CD4-positive, alpha-beta T cell treated with Interleukin-4 for 4 hours (primary cell): ENCODE results near the gene HSCB.
"Not testable (repeated sequence)": the region's sequence is repeated elsewhere in the genome, so short reads cannot be mapped to it uniquely, and the experiment has no call there.

Experiments
- DNase-seq: peaks from one replicate; pipeline ENCODE4 v3.0.0-alpha.2; 2020

HSCB gene

GRCh38 chr22:28792491-28793383 is 50.9 kb downstream of the HSCB start:
- DNase-seq: no peak

GRCh38 chr22:28793976-28794584 is 52.2 kb downstream of the HSCB start:
- no peak for DNase-seq

- no peak for DNase-seq
These were observed 53.3 kb downstream of the HSCB start for GRCh38 chr22:28795071-28795693.

GRCh38 chr22:28795932-28796856 is 54.4 kb downstream of the HSCB start:
- no peak for DNase-seq

GRCh38 chr22:28798810-28799605 is 57.2 kb downstream of the HSCB start:
- peak; percentile 83 for DNase-seq

DNA sequence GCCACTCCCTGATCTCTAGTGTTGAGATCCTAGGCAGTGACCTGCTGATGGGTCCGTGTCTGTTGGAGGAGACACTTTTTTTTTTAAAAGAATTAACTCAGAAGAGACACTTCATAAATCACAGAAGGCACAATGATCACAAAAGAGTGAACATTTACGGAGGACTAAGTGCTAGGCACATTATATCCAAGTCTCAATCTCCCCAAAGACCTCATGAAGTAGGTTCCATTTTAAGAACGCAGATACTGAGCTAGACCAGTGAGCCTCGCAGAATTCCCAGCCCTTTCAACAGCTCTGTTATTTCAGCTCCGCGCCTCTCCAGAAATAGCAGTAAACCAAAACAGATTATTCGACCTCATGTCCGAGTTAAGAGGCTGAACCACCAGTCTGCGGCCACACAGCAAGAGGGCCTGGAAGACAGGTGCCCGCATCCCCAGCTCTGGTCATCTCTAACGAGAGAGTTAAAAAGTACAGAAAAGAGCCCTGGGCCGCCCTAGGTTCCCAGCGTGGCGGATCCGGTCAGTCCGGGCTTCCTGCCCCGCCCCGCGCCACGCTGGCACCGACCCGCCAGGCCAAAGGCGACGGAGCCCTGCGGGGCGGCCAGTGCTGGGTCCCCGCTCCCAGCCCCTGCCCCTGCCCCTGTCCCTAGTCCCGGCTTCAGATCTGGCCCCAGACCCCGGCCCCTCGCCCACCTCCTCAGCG is 57.9 kb downstream of the HSCB start:
- peak; percentile 14 for DNase-seq

DNA sequence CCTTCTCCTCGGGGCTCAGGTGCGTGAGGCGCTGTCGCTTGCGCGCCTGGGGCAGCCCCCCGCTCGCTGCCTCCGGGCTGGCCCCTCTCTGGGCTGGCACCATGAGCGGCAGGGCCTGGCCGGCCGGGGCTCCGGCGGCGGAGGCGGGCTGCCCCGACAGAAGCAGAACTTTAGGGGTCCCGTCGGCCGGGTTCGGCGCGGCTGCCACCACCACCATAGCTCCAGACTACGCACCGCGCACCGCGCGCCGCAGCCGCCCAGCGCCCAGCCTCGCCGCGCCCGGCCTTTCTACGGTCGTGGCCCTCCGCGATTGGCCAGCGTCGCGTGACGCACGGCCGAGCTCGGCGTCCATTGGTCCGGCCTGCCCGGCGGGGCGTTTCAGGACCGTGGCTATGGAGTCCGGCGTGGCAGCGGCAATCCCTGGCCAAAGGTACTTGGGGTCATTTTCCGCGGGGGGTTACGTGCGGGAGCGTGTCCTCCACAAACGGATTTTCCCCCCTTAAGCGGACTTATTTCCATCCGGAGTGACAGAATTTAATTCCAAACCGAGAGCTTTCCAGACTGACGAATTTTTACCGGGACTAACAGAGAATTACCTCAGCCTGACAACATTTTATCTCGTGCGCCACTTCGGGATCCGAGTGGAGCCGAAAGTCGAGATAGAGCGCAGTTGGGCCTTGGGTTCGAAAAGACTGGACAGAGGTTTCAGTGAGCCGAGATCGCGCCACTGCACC is 58.6 kb downstream of the HSCB start, which contains the start of gene XBP1:
TSS of gene XBP1 (minus strand) at position 262 of the 734 bp plus-strand sequence.
- peak; percentile 90 for DNase-seq

DNA sequence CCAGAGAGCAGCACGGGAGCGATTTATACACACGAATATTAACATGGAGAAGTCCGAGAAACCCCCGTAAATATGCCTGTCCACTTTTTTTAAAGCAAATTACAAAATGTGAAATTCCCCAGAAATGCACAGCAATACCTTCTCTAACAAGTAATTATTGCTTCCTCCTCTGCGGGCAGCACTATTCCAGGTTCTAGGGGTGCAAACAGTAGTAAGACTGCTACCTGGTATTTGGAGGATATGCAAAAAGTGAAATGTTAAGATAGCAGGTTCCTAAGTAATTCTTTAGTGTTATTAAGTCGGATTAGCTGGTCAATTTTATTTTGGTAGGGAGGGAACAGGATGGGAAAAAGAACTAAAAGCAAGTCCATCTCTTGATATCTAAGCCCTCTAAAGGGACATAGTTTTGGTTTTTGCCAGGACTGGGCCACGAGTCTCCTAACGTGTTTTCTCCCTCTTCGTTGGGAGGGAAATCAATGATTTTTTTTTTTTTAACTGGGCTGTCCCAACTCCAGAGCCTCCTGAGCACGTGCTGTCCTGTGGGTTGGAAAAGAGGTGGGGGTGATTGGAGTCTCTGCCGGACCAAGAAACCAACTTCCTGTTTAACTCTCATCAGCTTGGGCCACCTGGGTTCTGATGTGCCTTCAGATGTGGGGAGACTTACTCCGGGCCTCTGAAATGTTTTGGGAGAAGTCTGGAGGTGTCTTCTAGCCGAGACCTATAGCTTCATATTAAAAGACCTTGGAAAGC is 60.2 kb downstream of the HSCB start:
- DNase-seq: no peak

GRCh38 chr22:28802595-28803123 is 60.8 kb downstream of the HSCB start:
- no peak for DNase-seq

GRCh38 chr22:28805426-28805825 is 63.6 kb downstream of the HSCB start:
- not testable (repeated sequence) for DNase-seq
